ENCODE results near the gene ARHGEF37.

DNA sequence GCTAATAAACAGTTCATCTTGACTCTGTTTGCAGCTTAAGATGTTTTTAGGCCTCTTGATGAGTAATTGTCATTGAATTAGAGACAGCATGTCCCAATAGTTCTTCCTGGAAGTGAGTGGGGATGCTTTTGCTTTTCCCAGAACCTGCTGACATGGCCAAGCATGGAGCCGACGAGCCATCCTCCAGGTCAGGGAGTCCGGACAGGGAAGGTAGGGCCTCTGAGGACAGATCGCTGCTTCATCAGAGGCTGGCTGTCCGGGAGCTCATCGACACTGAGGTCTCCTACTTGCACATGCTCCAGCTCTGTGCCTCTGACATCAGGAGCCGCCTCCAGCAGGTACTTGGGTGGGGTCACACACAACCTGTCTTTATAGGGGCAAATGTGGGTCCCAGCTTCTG, 16.3 kb downstream of the ARHGEF37 start:
- TF ChIP-seq CTCF (conservative IDR thresholded peaks at IDR 0.05; ENCODE audit: low read length) (no peak), EZH2phosphoT487 (IDR thresholded peaks at IDR 0.05; ENCODE audit: borderline replicate concordance, low read depth, low read length) (no peak)

All from OCI-LY7 (cell line).